Measurements from ENCODE around the gene PNPLA8. TPM values are rescaled to one million over a fixed set of nuclear protein-coding genes. Genes with fewer than 3 reads are reported as not detected.

Gene PNPLA8
- total RNA-seq, 2 donors from 2014 or later: 15.0 to 16.8 TPM

GRCh38 chr7:108440613-108441012 is 85.3 kb downstream of the PNPLA8 start:
- ATAC-seq: no peak
- TF ChIP-seq CTCF (IDR thresholded peaks at IDR 0.05) (no peak), POLR2A (IDR thresholded peaks at IDR 0.05) (no peak)
- no peak for DNase-seq
- Histone ChIP-seq H3K36me3 (replicated peaks in 1 of 2; ENCODE audit: insufficient read depth in 1 of 2, low read depth in 2 of 2) (no peaks in the 10 kb centered on the region), H3K27me3 (no peaks in the 10 kb centered on the region), H3K27ac (peak overlapping the region in 2 of 4 donors; percentile 7 to 10), H3K4me3 (no peak overlapping the region), H3K9me3 (no peaks in the 10 kb centered on the region), H3K4me1 (peaks cover 21% of the 10 kb centered on the region)
- intact Hi-C loops (cut with DNase I): no loop called here
- 60 to 71% methylated on average over 3 of the region's 3 CpGs for WGBS, 2 donors

GRCh38 chr7:108436906-108437305 is 89.0 kb downstream of the PNPLA8 start:
- no peaks in the 10 kb centered on the region for H3K9me3 ChIP-seq
- no peaks in the 10 kb centered on the region for H3K36me3 ChIP-seq (replicated peaks in 1 of 2; ENCODE audit: insufficient read depth in 1 of 2, low read depth in 2 of 2)
- no peak for ATAC-seq
- H3K27ac ChIP-seq: no peak overlapping the region
- 81 to 92% methylated on average over 3 of the region's 3 CpGs for WGBS, 2 donors
- no peak for DNase-seq
- intact Hi-C loops (cut with DNase I): no loop called here
- H3K27me3 ChIP-seq: no peaks in the 10 kb centered on the region
- no peak overlapping the region for H3K4me3 ChIP-seq
- TF ChIP-seq POLR2A (IDR thresholded peaks at IDR 0.05) (no peak), CTCF (IDR thresholded peaks at IDR 0.05) (no peak)
- peaks cover 37% of the 10 kb centered on the region for H3K4me1 ChIP-seq

GRCh38 chr7:108434010-108434409 is 91.9 kb downstream of the PNPLA8 start:
- no peak overlapping the region for H3K4me3 ChIP-seq
- WGBS, 2 donors: 24 to 31% methylated on average over 2 of the region's 2 CpGs
- H3K36me3 ChIP-seq (replicated peaks in 1 of 2; ENCODE audit: insufficient read depth in 1 of 2, low read depth in 2 of 2): no peaks in the 10 kb centered on the region
- peaks cover 48% of the 10 kb centered on the region for H3K4me1 ChIP-seq
- H3K27me3 ChIP-seq: no peaks in the 10 kb centered on the region
- peak in 3 of 4 donors; percentile 48 to 74 (median 70) for DNase-seq
- peak overlapping the region in 3 of 4 donors; percentile 21 to 63 (median 59) for H3K27ac ChIP-seq
- TF ChIP-seq CTCF (IDR thresholded peaks at IDR 0.05) (no peak), POLR2A (IDR thresholded peaks at IDR 0.05) (no peak)
- H3K9me3 ChIP-seq: no peaks in the 10 kb centered on the region
- ATAC-seq: peak; percentile 79
- intact Hi-C loops (cut with DNase I): no loop called here

- no peak for DNase-seq
- WGBS, 2 donors: 16 to 38% methylated on average over 1 of the region's 1 CpG
- Histone ChIP-seq H3K27me3 (no peaks in the 10 kb centered on the region), H3K36me3 (replicated peaks in 1 of 2; ENCODE audit: insufficient read depth in 1 of 2, low read depth in 2 of 2) (no peaks in the 10 kb centered on the region), H3K4me1 (peaks cover 48% of the 10 kb centered on the region), H3K4me3 (no peak overlapping the region), H3K27ac (peak overlapping the region in 1 of 4 donors; percentile 35), H3K9me3 (no peaks in the 10 kb centered on the region)
- TF ChIP-seq POLR2A (IDR thresholded peaks at IDR 0.05) (no peak), CTCF (IDR thresholded peaks at IDR 0.05) (no peak)
- intact Hi-C loops (cut with DNase I): no loop called here
- no peak for ATAC-seq
Measured at GRCh38 chr7:108431099-108431498, 94.8 kb downstream of the PNPLA8 start.

GRCh38 chr7:108430664-108431063 is 95.3 kb downstream of the PNPLA8 start:
- TF ChIP-seq POLR2A (IDR thresholded peaks at IDR 0.05): no peak
- no peak for TF ChIP-seq CTCF (IDR thresholded peaks at IDR 0.05)
- Histone ChIP-seq H3K4me1 (peaks cover 47% of the 10 kb centered on the region), H3K27ac (peak overlapping the region in 1 of 4 donors; percentile 35), H3K4me3 (no peak overlapping the region), H3K36me3 (replicated peaks in 1 of 2; ENCODE audit: insufficient read depth in 1 of 2, low read depth in 2 of 2) (no peaks in the 10 kb centered on the region), H3K9me3 (no peaks in the 10 kb centered on the region), H3K27me3 (no peaks in the 10 kb centered on the region)
- intact Hi-C loops (cut with DNase I): no loop called here
- no peak for DNase-seq
- WGBS, 2 donors: 35 to 41% methylated on average over 1 of the region's 1 CpG
- no peak for ATAC-seq

Measured in body of pancreas (tissue), 4 donors.